Measurements from ENCODE around the gene DMXL2. TPM values are rescaled to one million over a fixed set of nuclear protein-coding genes. Genes with fewer than 3 reads are reported as not detected.
"Not testable (repeated sequence)": the region's sequence is repeated elsewhere in the genome, so short reads cannot be mapped to it uniquely, and the experiment has no call there.

DMXL2 gene
- total RNA-seq, 4 donors from 2014 or later = 6.9 to 15.1 (median 11.7) TPM

GRCh38 chr15:51575775-51576174 lies 46.8 kb downstream of the DMXL2 start:
- Histone ChIP-seq H3K27ac (no peak overlapping the region), H3K4me3 (no peak overlapping the region), H3K27me3 (no peaks in the 10 kb centered on the region), H3K36me3 (no peaks in the 10 kb centered on the region), H3K4me1 (peaks cover 0 to 16% (median 5%) of the 10 kb centered on the region in 3 donors), H3K9me3 (no peaks in the 10 kb centered on the region)
- WGBS, 2 donors = 94 to 97% methylated on average over 1 of the region's 1 CpG
- intact Hi-C loops (cut with DNase I) = no loop called here
- TF ChIP-seq CTCF (IDR thresholded peaks at IDR 0.05) = no peak
- no peak for TF ChIP-seq POLR2A (IDR thresholded peaks at IDR 0.05)
- DNase-seq = no peak

- H3K4me3 ChIP-seq; intact Hi-C loops (cut with DNase I); H3K27ac ChIP-seq; H3K36me3 ChIP-seq; H3K27me3 ChIP-seq; DNase-seq; H3K9me3 ChIP-seq: not testable (repeated sequence)
- H3K4me1 ChIP-seq = peaks cover 0 to 16% (median 5%) of the 10 kb centered on the region in 3 donors
- 60 to 69% methylated on average over 2 of the region's 2 CpGs for WGBS, 2 donors
Observed at GRCh38 chr15:51573352-51573751, 49.2 kb downstream of the DMXL2 start.

- H3K36me3 ChIP-seq; H3K27ac ChIP-seq; H3K9me3 ChIP-seq; H3K4me3 ChIP-seq; H3K4me1 ChIP-seq; H3K27me3 ChIP-seq; intact Hi-C loops (cut with DNase I); DNase-seq: not testable (repeated sequence)
- WGBS, 2 donors = 75 to 76% methylated on average over 10 of the region's 18 CpGs
Observed at GRCh38 chr15:51568939-51569784, 53.4 kb downstream of the DMXL2 start.

GRCh38 chr15:51561271-51561670 lies 61.3 kb downstream of the DMXL2 start:
- peaks cover 0 to 4% (median 0%) of the 10 kb centered on the region in 3 donors for H3K36me3 ChIP-seq
- H3K27me3 ChIP-seq = no peaks in the 10 kb centered on the region
- no peaks in the 10 kb centered on the region for H3K4me1 ChIP-seq
- no peak for DNase-seq
- WGBS, 2 donors = 82 to 93% methylated on average over 5 of the region's 5 CpGs
- H3K9me3 ChIP-seq = no peaks in the 10 kb centered on the region
- H3K4me3 ChIP-seq = no peak overlapping the region
- no peak for TF ChIP-seq CTCF (IDR thresholded peaks at IDR 0.05)
- no peak for TF ChIP-seq POLR2A (IDR thresholded peaks at IDR 0.05)
- intact Hi-C loops (cut with DNase I) = no loop called here
- H3K27ac ChIP-seq = no peak overlapping the region

- Histone ChIP-seq H3K27ac (no peak overlapping the region), H3K4me1 (no peaks in the 10 kb centered on the region), H3K36me3 (peaks cover 0 to 4% (median 0%) of the 10 kb centered on the region in 3 donors), H3K4me3 (no peak overlapping the region), H3K9me3 (no peaks in the 10 kb centered on the region), H3K27me3 (no peaks in the 10 kb centered on the region)
- DNase-seq = no peak
- intact Hi-C loops (cut with DNase I) = no loop called here
- TF ChIP-seq CTCF (IDR thresholded peaks at IDR 0.05) (no peak), POLR2A (IDR thresholded peaks at IDR 0.05) (no peak)
- 78 to 86% methylated on average over 3 of the region's 3 CpGs for WGBS, 2 donors
Observed at GRCh38 chr15:51558876-51559275, 63.7 kb downstream of the DMXL2 start.

- DNase-seq = no peak
- H3K4me1 ChIP-seq = no peaks in the 10 kb centered on the region
- intact Hi-C loops (cut with DNase I) = no loop called here
- H3K27ac ChIP-seq = no peak overlapping the region
- H3K27me3 ChIP-seq = no peaks in the 10 kb centered on the region
- no peak overlapping the region for H3K4me3 ChIP-seq
- no peaks in the 10 kb centered on the region for H3K9me3 ChIP-seq
- H3K36me3 ChIP-seq = peaks cover 0 to 4% (median 0%) of the 10 kb centered on the region in 3 donors
- WGBS, 2 donors = 70 to 83% methylated on average over 3 of the region's 3 CpGs
- TF ChIP-seq POLR2A (IDR thresholded peaks at IDR 0.05) (no peak), CTCF (IDR thresholded peaks at IDR 0.05) (no peak)
Observed at GRCh38 chr15:51558411-51558810, 64.2 kb downstream of the DMXL2 start.
